Hepatocyte (in vitro differentiated cells): Measurements from ENCODE around the gene DMRT1.

Experiments used
- CTCF ChIP-seq: fragments of 200-600 bp; sonication (generic); IDR thresholded peaks from 2 replicates; pipeline ENCODE4 v1.5.1; 2016; ENCODE audit warnings: antibody characterized with exemption, mild to moderate bottlenecking; ENCODE audit not compliant: poor library complexity
- EZH2phosphoT487 ChIP-seq: fragments of 200-600 bp; sonication (generic); IDR thresholded peaks from one replicate; pipeline ENCODE4 v1.6.1; 2018; ENCODE audit warnings: antibody characterized with exemption, mild to moderate bottlenecking, low read depth, moderate library complexity; ENCODE audit not compliant: unreplicated experiment, severe bottlenecking

GRCh38 chr9:804026-804425, 37.5 kb upstream of the DMRT1 start:
- TF ChIP-seq CTCF, result no peak
- no peak for TF ChIP-seq EZH2phosphoT487
